Epithelial cell of umbilical artery (primary cell): ENCODE measurements around the gene DMRTC1. TPM values are rescaled to one million over a fixed set of nuclear protein-coding genes. Genes with fewer than 3 reads are reported as not detected.

Experiments
- total RNA-seq: library from RNA; depleted of rRNA; stranded (reverse); fragments of >200 nt; gene quantifications from 2 replicates; pipeline ENCODE4 v1.2.3, GENCODE V29; 2014

The DMRTC1 gene, protein sequence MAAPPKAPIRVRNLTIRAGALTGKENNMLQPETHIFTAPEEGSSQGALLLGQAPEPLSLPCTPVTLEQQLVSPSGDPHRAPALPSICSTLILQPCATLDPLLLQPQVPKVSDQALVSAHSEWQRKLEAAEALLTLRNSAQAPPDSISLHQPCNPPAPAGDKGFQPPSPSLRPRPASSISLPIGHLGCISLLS
- total RNA-seq, result not detected in 2 replicates

GRCh38 chrX:72943819-72944169, at the start of gene DMRTC1:
DMRTC1 (minus strand) TSS chrX:72943837; CDS start chrX:72875694, 68,143 bp downstream.

DNA sequence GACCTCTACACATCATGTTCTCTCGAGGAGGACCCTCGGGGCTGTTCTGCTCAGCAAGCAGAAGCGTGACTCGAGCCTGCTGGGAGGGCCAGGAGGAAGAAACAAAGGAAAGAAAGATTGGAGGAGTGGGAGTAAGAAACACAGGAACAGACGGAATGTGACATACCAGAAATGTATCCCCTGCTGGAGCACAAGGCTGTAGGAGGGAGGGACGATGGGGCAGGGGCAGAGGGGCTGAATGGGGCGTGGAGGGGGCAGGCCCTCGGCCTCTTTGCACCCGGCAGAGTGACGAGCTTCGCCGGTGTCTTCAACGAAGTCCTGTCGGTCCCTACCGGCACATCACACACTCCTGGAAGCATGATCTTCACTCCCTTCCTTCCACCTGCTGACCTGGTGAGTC, 5.7 kb downstream of the DMRTC1 start, which contains the start of gene FAM236A:
TSS of gene FAM236A (plus strand) at position 301 of the 400 bp plus-strand sequence. CDS start at position 358, 57 bp downstream.

DNA sequence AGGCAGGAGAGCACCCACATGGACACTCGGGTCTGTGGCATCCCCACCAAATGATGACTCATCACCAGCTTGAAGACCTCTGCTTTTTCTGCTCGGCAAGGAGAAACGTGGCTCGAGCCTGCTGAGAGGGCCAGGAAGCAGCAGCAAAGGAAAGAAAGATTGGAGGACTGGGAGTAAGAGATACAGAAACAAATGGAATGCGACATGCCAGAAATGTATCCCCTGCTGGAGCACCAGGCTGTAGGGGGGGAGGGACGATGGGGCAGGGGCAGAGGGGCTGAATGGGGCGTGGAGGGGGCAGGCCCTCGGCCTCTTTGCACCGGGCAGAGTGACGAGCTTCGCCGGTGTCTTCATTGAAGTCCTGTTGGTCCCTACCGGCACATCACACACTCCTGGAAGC, 31.3 kb downstream of the DMRTC1 start, which contains the start of gene FAM236C:
TSS of gene FAM236C (plus strand) at position 301 of the 400 bp plus-strand sequence. CDS start 100 bp downstream, outside the sequence.

Other genes starting within 250 kb of the DMRTC1 start
- 5.8 and 8.5 TPM in 2 replicates for gene PHKA1, start 229.5 kb downstream of the DMRTC1 start, total RNA-seq
- gene DMRTC1B, start 166.9 kb downstream of the DMRTC1 start, total RNA-seq, result not detected in 2 replicates
- gene FAM236B, start 161.2 kb downstream of the DMRTC1 start, total RNA-seq, result not detected in 2 replicates
- gene FAM236D, start 135.6 kb downstream of the DMRTC1 start, total RNA-seq, result not detected in 2 replicates
- gene FAM236C, start 31.2 kb downstream of the DMRTC1 start, total RNA-seq, result not detected in 2 replicates
- not detected in 2 replicates for gene FAM236A, start 5.6 kb downstream of the DMRTC1 start, total RNA-seq
- not detected in 2 replicates for gene PABPC1L2B, start 59.1 kb upstream of the DMRTC1 start, total RNA-seq
- gene PABPC1L2A, start 135.7 kb upstream of the DMRTC1 start, total RNA-seq, result not detected in 2 replicates